ENCODE measurements around the gene MYEF2. TPM values are rescaled to one million over a fixed set of nuclear protein-coding genes. Genes with fewer than 3 reads are reported as not detected.
A peak's percentile ranks its signal among the peaks of the same experiment; 100 is the strongest.

The MYEF2 gene
- total RNA-seq, 2 donors from 2014 or later: 12.3 to 13.2 TPM

GRCh38 chr15:48096355-48096786, 81.7 kb downstream of the MYEF2 start:
- DNase-seq (no peak), ATAC-seq (no peak)
- intact Hi-C loops (cut with DNase I, micrococcal nuclease): no loop called here

- no peak for ATAC-seq
- intact Hi-C loops (cut with DNase I, micrococcal nuclease): no loop called here
- no peak for DNase-seq
These were observed 86.6 kb downstream of the MYEF2 start for GRCh38 chr15:48091522-48091921.

GRCh38 chr15:48090666-48091065, 87.4 kb downstream of the MYEF2 start:
- intact Hi-C loops (cut with DNase I, micrococcal nuclease): no loop called here
- DNase-seq (no peak), ATAC-seq (no peak)

- DNase-seq: peak in 1 of 2 donors; percentile 18
- ATAC-seq: peak; percentile 65
- intact Hi-C loops (cut with DNase I, micrococcal nuclease): no loop called here
These were observed 88.0 kb downstream of the MYEF2 start for GRCh38 chr15:48090115-48090514.

- intact Hi-C loops (cut with DNase I, micrococcal nuclease): no loop called here
- ATAC-seq (peak; percentile 44), DNase-seq (no peak)
These were observed 88.4 kb downstream of the MYEF2 start for GRCh38 chr15:48089702-48090101.

GRCh38 chr15:48087844-48088243, 90.3 kb downstream of the MYEF2 start:
- DNase-seq (no peak), ATAC-seq (no peak)
- intact Hi-C loops (cut with DNase I, micrococcal nuclease): no loop called here

- ATAC-seq: no peak
- intact Hi-C loops (cut with DNase I, micrococcal nuclease): no loop called here
- no peak for DNase-seq
These were observed 91.5 kb downstream of the MYEF2 start for GRCh38 chr15:48086576-48086975.

GRCh38 chr15:48086133-48086532, 92.0 kb downstream of the MYEF2 start:
- ATAC-seq (no peak), DNase-seq (no peak)
- intact Hi-C loops (cut with DNase I, micrococcal nuclease): no loop called here

- ATAC-seq (no peak), DNase-seq (no peak)
- intact Hi-C loops (cut with DNase I, micrococcal nuclease): no loop called here
These were observed 92.5 kb downstream of the MYEF2 start for GRCh38 chr15:48085591-48085930.

- ATAC-seq: peak; percentile 73
- DNase-seq: no peak
- intact Hi-C loops (cut with DNase I, micrococcal nuclease): no loop called here
These were observed 93.1 kb downstream of the MYEF2 start for GRCh38 chr15:48084759-48085590.

Other genes with a start within 250 kb of the MYEF2 start
- gene SLC24A5, start 57.3 kb downstream of the MYEF2 start, total RNA-seq: not detected
- not detected for gene CTXN2, start 13.4 kb upstream of the MYEF2 start, total RNA-seq
- not detected for gene SLC12A1, start 28.0 kb upstream of the MYEF2 start, total RNA-seq
- 10 to 100 TPM; 47.4 to 53.9 TPM for gene DUT, start 153.1 kb upstream of the MYEF2 start, total RNA-seq

All from left colon (tissue), 2 donors.